ENCODE results near the gene HYLS1. TPM values are rescaled to one million over a fixed set of nuclear protein-coding genes. Genes with fewer than 3 reads are reported as not detected.
"Not testable (repeated sequence)": the region's sequence is repeated elsewhere in the genome, so short reads cannot be mapped to it uniquely, and the experiment has no call there.

The HYLS1 gene
- total RNA-seq (2014; rRNA removed; shearing (Covaris generic); ENCODE audit: low replicate concordance) = 4.6 and 4.8 TPM in 2 replicates

- H4K20me1 ChIP-seq (ENCODE audit: insufficient read depth, low read depth, low read length) = no peaks in the 10 kb centered on the region
- H3K4me3 ChIP-seq (ENCODE audit: low read length) = peak within 1 kb of the TSS; percentile 69
- H3K27me3 ChIP-seq (ENCODE audit: low read length) = no peaks in the 10 kb centered on the region
- H3K9me2 ChIP-seq (replicated peaks; ENCODE audit: insufficient read depth, low read length) = no peaks in the 10 kb centered on the region
- H3K36me3 ChIP-seq (ENCODE audit: insufficient read depth, low read length) = no peaks in the 10 kb centered on the region
- H3K9ac ChIP-seq (ENCODE audit: low read length) = peak within 1 kb of the TSS; percentile 76
- H2AFZ ChIP-seq (ENCODE audit: low read length) = peak within 1 kb of the TSS; percentile 81
- DNase-seq = peak; percentile 93
- H3K4me1 ChIP-seq (ENCODE audit: low read length) = peaks cover 11% of the 10 kb centered on the region
- peak within 1 kb of the TSS; percentile 72 for H3K4me2 ChIP-seq (ENCODE audit: low read depth, low read length, poor library complexity, severe bottlenecking)
- no peaks in the 10 kb centered on the region; the same call in 1 of the 2 replicates for H3K79me2 ChIP-seq (ENCODE audit: low read length)
- peak within 1 kb of the TSS; percentile 30; the same call in 1 of the 2 replicates for H3K27ac ChIP-seq (ENCODE audit: low read length)
- no peaks in the 10 kb centered on the region for H3K9me3 ChIP-seq (ENCODE audit: low read length)
These were observed at the start of gene HYLS1 for GRCh38 chr11:125887373-125888324. HYLS1 (plus strand) TSS chr11:125887668; CDS start chr11:125899369, 11,701 bp downstream.

- no peak for DNase-seq
- H3K4me1 ChIP-seq (ENCODE audit: low read length) = no peaks in the 10 kb centered on the region
These were observed 45.0 kb upstream of the HYLS1 start for GRCh38 chr11:125842321-125842948.

GRCh38 chr11:125846188-125846587 lies 41.3 kb upstream of the HYLS1 start:
- H3K36me3 ChIP-seq (ENCODE audit: insufficient read depth, low read length) = no peaks in the 10 kb centered on the region
- no peaks in the 10 kb centered on the region for H3K79me2 ChIP-seq (ENCODE audit: low read length)
- H3K4me2 ChIP-seq (ENCODE audit: low read depth, low read length, poor library complexity, severe bottlenecking) = no peak overlapping the region
- no peak overlapping the region for H3K4me3 ChIP-seq (ENCODE audit: low read length)
- H3K27me3 ChIP-seq (ENCODE audit: low read length) = no peaks in the 10 kb centered on the region
- H3K9me2 ChIP-seq (replicated peaks; ENCODE audit: insufficient read depth, low read length) = no peaks in the 10 kb centered on the region
- H3K27ac ChIP-seq (ENCODE audit: low read length) = no peak overlapping the region
- no peak overlapping the region for H2AFZ ChIP-seq (ENCODE audit: low read length)
- H4K20me1 ChIP-seq (ENCODE audit: insufficient read depth, low read depth, low read length) = no peaks in the 10 kb centered on the region
- DNase-seq = no peak
- no peak overlapping the region for H3K9ac ChIP-seq (ENCODE audit: low read length)
- H3K4me1 ChIP-seq (ENCODE audit: low read length) = no peaks in the 10 kb centered on the region
- H3K9me3 ChIP-seq (ENCODE audit: low read length) = no peaks in the 10 kb centered on the region

More at GRCh38 chr11:125842321-125842948, 45.0 kb upstream of the HYLS1 start:
- Histone ChIP-seq H3K4me3 (ENCODE audit: low read length) (no peak overlapping the region), H3K36me3 (ENCODE audit: insufficient read depth, low read length) (no peaks in the 10 kb centered on the region), H2AFZ (ENCODE audit: low read length) (no peak overlapping the region), H3K9me2 (replicated peaks; ENCODE audit: insufficient read depth, low read length) (no peaks in the 10 kb centered on the region), H3K9ac (ENCODE audit: low read length) (no peak overlapping the region), H4K20me1 (ENCODE audit: insufficient read depth, low read depth, low read length) (no peaks in the 10 kb centered on the region), H3K79me2 (ENCODE audit: low read length) (no peaks in the 10 kb centered on the region), H3K4me2 (ENCODE audit: low read depth, low read length, poor library complexity, severe bottlenecking) (no peak overlapping the region), H3K9me3 (ENCODE audit: low read length) (no peaks in the 10 kb centered on the region), H3K27ac (ENCODE audit: low read length) (no peak overlapping the region), H3K27me3 (ENCODE audit: low read length) (no peaks in the 10 kb centered on the region)

- H3K4me3 ChIP-seq (ENCODE audit: low read length); H4K20me1 ChIP-seq (ENCODE audit: insufficient read depth, low read depth, low read length); H3K4me2 ChIP-seq (ENCODE audit: low read depth, low read length, poor library complexity, severe bottlenecking); H3K36me3 ChIP-seq (ENCODE audit: insufficient read depth, low read length); H3K9me3 ChIP-seq (ENCODE audit: low read length); DNase-seq; H2AFZ ChIP-seq (ENCODE audit: low read length); H3K9ac ChIP-seq (ENCODE audit: low read length); H3K79me2 ChIP-seq (ENCODE audit: low read length); H3K4me1 ChIP-seq (ENCODE audit: low read length); H3K27me3 ChIP-seq (ENCODE audit: low read length); H3K9me2 ChIP-seq (replicated peaks; ENCODE audit: insufficient read depth, low read length); H3K27ac ChIP-seq (ENCODE audit: low read length): not testable (repeated sequence)
These were observed 29.8 kb upstream of the HYLS1 start for GRCh38 chr11:125857670-125858069.

- H3K4me2 ChIP-seq (ENCODE audit: low read depth, low read length, poor library complexity, severe bottlenecking); DNase-seq: not testable (repeated sequence)
These were observed 24.7 kb upstream of the HYLS1 start for GRCh38 chr11:125862786-125863185.

GRCh38 chr11:125865354-125865753 lies 22.1 kb upstream of the HYLS1 start:
- not testable (repeated sequence) for H3K9ac ChIP-seq (ENCODE audit: low read length); DNase-seq; H3K36me3 ChIP-seq (ENCODE audit: insufficient read depth, low read length); H3K4me2 ChIP-seq (ENCODE audit: low read depth, low read length, poor library complexity, severe bottlenecking); H3K27me3 ChIP-seq (ENCODE audit: low read length); H3K4me1 ChIP-seq (ENCODE audit: low read length); H3K27ac ChIP-seq (ENCODE audit: low read length); H3K4me3 ChIP-seq (ENCODE audit: low read length); H3K79me2 ChIP-seq (ENCODE audit: low read length); H4K20me1 ChIP-seq (ENCODE audit: insufficient read depth, low read depth, low read length); H3K9me2 ChIP-seq (replicated peaks; ENCODE audit: insufficient read depth, low read length); H3K9me3 ChIP-seq (ENCODE audit: low read length); H2AFZ ChIP-seq (ENCODE audit: low read length)

More at GRCh38 chr11:125862786-125863185, 24.7 kb upstream of the HYLS1 start:
- not testable (repeated sequence) for H3K4me1 ChIP-seq (ENCODE audit: low read length); H2AFZ ChIP-seq (ENCODE audit: low read length); H3K9me3 ChIP-seq (ENCODE audit: low read length); H3K79me2 ChIP-seq (ENCODE audit: low read length); H3K27me3 ChIP-seq (ENCODE audit: low read length); H3K9ac ChIP-seq (ENCODE audit: low read length); H4K20me1 ChIP-seq (ENCODE audit: insufficient read depth, low read depth, low read length); H3K27ac ChIP-seq (ENCODE audit: low read length); H3K36me3 ChIP-seq (ENCODE audit: insufficient read depth, low read length); H3K9me2 ChIP-seq (replicated peaks; ENCODE audit: insufficient read depth, low read length); H3K4me3 ChIP-seq (ENCODE audit: low read length)

GRCh38 chr11:125869521-125869920 lies 17.9 kb upstream of the HYLS1 start:
- no peaks in the 10 kb centered on the region for H3K4me1 ChIP-seq (ENCODE audit: low read length)
- DNase-seq = no peak
- H3K27me3 ChIP-seq (ENCODE audit: low read length) = no peaks in the 10 kb centered on the region
- no peak overlapping the region for H3K27ac ChIP-seq (ENCODE audit: low read length)
- H4K20me1 ChIP-seq (ENCODE audit: insufficient read depth, low read depth, low read length) = no peaks in the 10 kb centered on the region
- no peak overlapping the region for H2AFZ ChIP-seq (ENCODE audit: low read length)
- H3K36me3 ChIP-seq (ENCODE audit: insufficient read depth, low read length) = no peaks in the 10 kb centered on the region
- H3K9ac ChIP-seq (ENCODE audit: low read length) = no peak overlapping the region
- H3K4me3 ChIP-seq (ENCODE audit: low read length) = no peak overlapping the region
- no peaks in the 10 kb centered on the region for H3K9me3 ChIP-seq (ENCODE audit: low read length)
- no peaks in the 10 kb centered on the region for H3K79me2 ChIP-seq (ENCODE audit: low read length)
- H3K9me2 ChIP-seq (replicated peaks; ENCODE audit: insufficient read depth, low read length) = no peaks in the 10 kb centered on the region
- no peak overlapping the region for H3K4me2 ChIP-seq (ENCODE audit: low read depth, low read length, poor library complexity, severe bottlenecking)

GRCh38 chr11:125871391-125872137 lies 15.9 kb upstream of the HYLS1 start:
- Histone ChIP-seq H3K27ac (ENCODE audit: low read length) (no peak overlapping the region), H4K20me1 (ENCODE audit: insufficient read depth, low read depth, low read length) (no peaks in the 10 kb centered on the region), H3K27me3 (ENCODE audit: low read length) (no peaks in the 10 kb centered on the region), H3K4me1 (ENCODE audit: low read length) (no peaks in the 10 kb centered on the region), H3K4me3 (ENCODE audit: low read length) (no peak overlapping the region), H3K9me2 (replicated peaks; ENCODE audit: insufficient read depth, low read length) (no peaks in the 10 kb centered on the region), H3K9me3 (ENCODE audit: low read length) (no peaks in the 10 kb centered on the region), H3K4me2 (ENCODE audit: low read depth, low read length, poor library complexity, severe bottlenecking) (no peak overlapping the region), H3K9ac (ENCODE audit: low read length) (no peak overlapping the region), H3K79me2 (ENCODE audit: low read length) (no peaks in the 10 kb centered on the region), H3K36me3 (ENCODE audit: insufficient read depth, low read length) (no peaks in the 10 kb centered on the region), H2AFZ (ENCODE audit: low read length) (no peak overlapping the region)
- DNase-seq = peak; percentile 78
